ENCODE results near the gene SGPP2.

Gene SGPP2

GRCh38 chr2:222545823-222546795 is 121.8 kb downstream of the SGPP2 start:
- DNase-seq, result no peak
- TF ChIP-seq POLR2A (IDR thresholded peaks at IDR 0.05; ENCODE audit: low read length) (no peak), GATA1 (IDR thresholded peaks at IDR 0.05; ENCODE audit: low read depth, low read length) (no peak)

- DNase-seq, result no peak
- TF ChIP-seq GATA1 (IDR thresholded peaks at IDR 0.05; ENCODE audit: low read depth, low read length) (no peak), POLR2A (IDR thresholded peaks at IDR 0.05; ENCODE audit: low read length) (no peak)
Observed at GRCh38 chr2:222547083-222547482, 122.7 kb downstream of the SGPP2 start.

GRCh38 chr2:222548992-222549391 is 124.6 kb downstream of the SGPP2 start:
- DNase-seq, result no peak
- TF ChIP-seq GATA1 (IDR thresholded peaks at IDR 0.05; ENCODE audit: low read depth, low read length) (no peak), POLR2A (IDR thresholded peaks at IDR 0.05; ENCODE audit: low read length) (no peak)

- DNase-seq, result no peak
- TF ChIP-seq POLR2A (IDR thresholded peaks at IDR 0.05; ENCODE audit: low read length), result no peak
- TF ChIP-seq GATA1 (IDR thresholded peaks at IDR 0.05; ENCODE audit: low read depth, low read length), result no peak
Observed at GRCh38 chr2:222554517-222554916, 130.2 kb downstream of the SGPP2 start.

DNA sequence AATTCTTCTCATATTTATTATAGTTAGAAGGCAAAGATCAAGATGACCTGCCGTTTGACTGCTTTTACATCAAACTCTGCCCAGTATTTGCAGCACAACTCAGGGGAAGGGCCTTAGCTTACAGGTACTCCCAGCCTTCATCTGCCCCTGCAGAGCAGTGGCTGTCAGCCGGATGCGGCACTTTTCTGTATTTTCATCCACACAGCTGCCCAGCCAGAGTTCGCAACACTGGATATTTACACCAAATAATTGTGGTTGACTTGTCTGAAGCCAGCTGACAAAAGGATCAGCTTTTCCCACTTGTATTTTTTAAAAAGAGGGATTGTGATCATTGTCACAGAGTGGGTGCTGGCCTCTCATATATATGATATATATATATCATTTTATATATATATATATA is 136.8 kb downstream of the SGPP2 start:
- no peak for TF ChIP-seq GATA1 (IDR thresholded peaks at IDR 0.05; ENCODE audit: low read depth, low read length)
- no peak for TF ChIP-seq POLR2A (IDR thresholded peaks at IDR 0.05; ENCODE audit: low read length)
- no peak for DNase-seq

GRCh38 chr2:222561817-222562645 is 137.7 kb downstream of the SGPP2 start:
- DNase-seq, result peak; percentile 51 to 56
- no peak for TF ChIP-seq POLR2A (IDR thresholded peaks at IDR 0.05; ENCODE audit: low read length)
- no peak for TF ChIP-seq GATA1 (IDR thresholded peaks at IDR 0.05; ENCODE audit: low read depth, low read length)

DNA sequence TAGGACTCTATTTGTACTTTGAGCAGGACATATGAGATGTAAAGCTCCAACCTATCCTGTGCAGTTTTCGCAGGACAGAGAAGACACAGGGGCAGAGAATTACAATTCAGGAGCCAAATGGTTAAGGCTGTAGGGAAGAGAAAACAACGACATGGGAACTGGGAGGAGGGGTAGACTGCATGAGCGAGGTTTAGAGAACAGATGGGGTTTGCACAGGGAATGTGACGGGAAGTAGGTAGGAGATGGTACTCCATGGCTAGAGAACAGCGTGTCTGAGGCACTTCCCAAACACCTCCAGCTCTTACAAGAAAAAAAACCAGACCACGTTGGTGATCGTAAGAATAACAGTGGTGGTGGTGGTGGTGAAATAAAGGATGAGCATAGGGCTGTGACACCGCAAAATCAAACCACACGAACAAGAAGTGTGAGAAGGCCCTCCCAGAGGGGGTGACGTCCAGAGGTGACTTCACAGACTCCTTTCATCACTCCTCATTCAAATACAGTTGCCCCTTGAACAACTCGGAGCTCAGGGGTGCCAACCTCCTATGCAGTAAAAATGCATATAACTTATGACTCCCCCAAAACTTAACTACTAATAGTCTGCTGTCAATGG is 138.9 kb downstream of the SGPP2 start:
- DNase-seq, result no peak
- TF ChIP-seq GATA1 (IDR thresholded peaks at IDR 0.05; ENCODE audit: low read depth, low read length), result no peak

GRCh38 chr2:222563936-222564335 is 139.6 kb downstream of the SGPP2 start:
- TF ChIP-seq GATA1 (IDR thresholded peaks at IDR 0.05; ENCODE audit: low read depth, low read length), result no peak
- TF ChIP-seq POLR2A (IDR thresholded peaks at IDR 0.05; ENCODE audit: low read length), result no peak
- no peak for DNase-seq

DNA sequence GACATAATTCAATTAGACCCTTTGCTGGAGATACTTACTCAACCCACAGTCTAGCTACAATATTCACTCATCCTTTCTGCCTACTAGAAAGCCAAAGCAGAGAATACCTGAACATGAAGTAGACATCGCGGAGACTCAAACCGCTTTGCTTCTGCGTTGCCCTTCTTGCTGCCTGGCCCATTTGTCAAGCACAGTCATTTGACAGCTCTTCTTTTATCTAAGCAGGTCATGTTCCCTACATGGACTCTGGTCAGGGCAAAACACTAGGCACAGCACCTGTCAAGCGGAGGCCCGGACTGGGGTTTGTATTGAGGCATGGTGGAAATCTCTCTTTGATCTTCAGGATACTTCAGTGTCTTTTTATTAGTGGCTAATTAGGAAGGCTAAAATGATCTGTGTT is 141.9 kb downstream of the SGPP2 start:
- TF ChIP-seq GATA1 (IDR thresholded peaks at IDR 0.05; ENCODE audit: low read depth, low read length), result no peak
- no peak for TF ChIP-seq POLR2A (IDR thresholded peaks at IDR 0.05; ENCODE audit: low read length)
- DNase-seq, result no peak

GRCh38 chr2:222568865-222569264 is 144.5 kb downstream of the SGPP2 start:
- no peak for DNase-seq
- TF ChIP-seq POLR2A (IDR thresholded peaks at IDR 0.05; ENCODE audit: low read length), result no peak
- no peak for TF ChIP-seq GATA1 (IDR thresholded peaks at IDR 0.05; ENCODE audit: low read depth, low read length)

DNA sequence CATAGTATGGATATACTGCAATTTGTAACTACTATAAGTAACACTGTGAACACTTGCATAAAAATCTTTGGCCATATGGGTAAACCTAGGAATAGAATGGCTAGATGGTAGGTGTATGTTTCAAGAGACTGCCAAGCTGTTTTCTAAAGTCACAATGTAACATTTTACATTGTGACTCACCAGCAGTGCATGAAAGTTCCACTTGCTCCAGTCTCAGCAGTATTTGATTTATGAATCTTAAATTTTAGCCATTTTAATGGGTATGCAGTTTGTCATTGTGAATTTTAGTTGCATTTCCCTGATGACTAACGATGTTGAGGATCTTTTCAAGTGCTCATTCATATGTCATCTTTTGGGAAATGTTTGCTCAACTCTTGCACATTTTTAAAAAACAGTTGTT is 145.5 kb downstream of the SGPP2 start:
- DNase-seq, result no peak
- TF ChIP-seq POLR2A (IDR thresholded peaks at IDR 0.05; ENCODE audit: low read length) (no peak), GATA1 (IDR thresholded peaks at IDR 0.05; ENCODE audit: low read depth, low read length) (no peak)

GRCh38 chr2:222572264-222572721 is 147.9 kb downstream of the SGPP2 start:
- DNase-seq, result no peak
- no peak for TF ChIP-seq GATA1 (IDR thresholded peaks at IDR 0.05; ENCODE audit: low read depth, low read length)
- no peak for TF ChIP-seq POLR2A (IDR thresholded peaks at IDR 0.05; ENCODE audit: low read length)

DNA sequence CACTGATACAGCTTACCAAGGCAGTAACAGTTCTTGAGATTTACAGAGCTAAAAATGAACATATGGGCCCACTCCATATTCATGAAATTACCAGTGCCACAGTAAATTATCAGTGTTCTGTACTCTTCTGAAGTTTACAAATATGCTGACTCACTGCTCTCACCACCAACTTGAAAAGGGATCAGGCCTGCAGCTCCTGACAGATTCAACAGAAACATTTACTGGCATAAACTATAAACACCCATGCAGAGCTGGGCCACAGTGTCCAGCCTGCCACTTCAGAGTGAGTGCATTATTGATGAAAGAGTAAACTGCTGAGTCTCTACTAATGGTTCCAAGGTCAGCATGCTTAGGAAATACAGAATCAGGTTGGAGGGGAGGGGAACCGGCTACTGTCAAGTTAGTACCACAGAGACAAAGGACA is 148.4 kb downstream of the SGPP2 start:
- DNase-seq, result peak; percentile 69 to 72
- TF ChIP-seq GATA1 (IDR thresholded peaks at IDR 0.05; ENCODE audit: low read depth, low read length) (no peak), POLR2A (IDR thresholded peaks at IDR 0.05; ENCODE audit: low read length) (no peak)

- DNase-seq, result no peak
- no peak for TF ChIP-seq POLR2A (IDR thresholded peaks at IDR 0.05; ENCODE audit: low read length)
- no peak for TF ChIP-seq GATA1 (IDR thresholded peaks at IDR 0.05; ENCODE audit: low read depth, low read length)
Observed at GRCh38 chr2:222575618-222576017, 151.3 kb downstream of the SGPP2 start.
